ENCODE results near the gene SSH3.

GRCh38 chr11:67280341-67280787 lies 23.0 kb upstream of the SSH3 start:
- TF ChIP-seq CTCF (IDR thresholded peaks at IDR 0.05): no peak
- no peak for TF ChIP-seq POLR2A (IDR thresholded peaks at IDR 0.05)
